GM21367 (cell line): ENCODE measurements around the gene LPIN3.

Experiments
- ATAC-seq: cut with Tn5 transposase; IDR thresholded peaks from one replicate; pipeline ENCODE4 v1.9.1; 2021; ENCODE audit not compliant: unreplicated experiment

The LPIN3 gene

DNA sequence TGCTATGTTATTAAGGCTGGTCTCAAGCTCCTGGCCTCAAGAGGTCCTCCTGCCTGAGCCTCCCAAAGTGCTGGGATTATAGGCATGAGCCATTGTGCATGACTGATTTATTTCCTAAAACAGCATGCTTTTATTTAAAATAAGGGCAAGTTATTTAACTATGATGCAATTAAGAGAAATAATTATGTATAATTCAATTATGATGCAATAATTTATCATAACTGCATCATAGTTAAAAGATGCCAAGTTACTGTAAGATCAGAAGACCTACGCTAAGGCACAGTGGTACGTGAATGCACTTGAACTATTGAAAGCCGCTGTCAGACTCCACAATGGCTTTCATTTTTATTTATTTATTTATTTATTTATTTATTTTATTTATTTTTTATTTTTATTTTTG is 50.3 kb downstream of the LPIN3 start:
- no peak for ATAC-seq

DNA sequence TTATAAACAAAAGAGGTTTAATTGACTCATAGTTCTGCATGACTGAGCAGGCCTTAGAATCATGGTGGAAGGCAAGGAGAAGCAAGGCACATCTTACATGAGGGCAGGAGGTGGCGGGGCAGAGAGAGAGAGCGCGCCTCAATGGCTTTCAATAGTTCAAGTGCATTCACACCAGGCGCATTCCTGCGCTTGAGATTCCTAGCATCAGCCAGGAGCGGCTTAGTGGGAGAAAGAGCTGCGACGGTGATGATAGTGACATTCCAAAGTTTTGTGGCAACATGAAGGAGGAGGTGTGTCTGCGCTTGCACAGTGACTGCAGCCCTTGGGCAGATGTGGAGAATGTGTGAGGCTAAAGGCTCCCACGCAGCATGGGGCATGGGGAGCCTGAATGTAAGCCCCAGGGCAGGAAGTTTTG is 51.0 kb downstream of the LPIN3 start:
- ATAC-seq = no peak

- ATAC-seq = no peak
Measured at GRCh38 chr20:41392295-41392694, 51.7 kb downstream of the LPIN3 start.

DNA sequence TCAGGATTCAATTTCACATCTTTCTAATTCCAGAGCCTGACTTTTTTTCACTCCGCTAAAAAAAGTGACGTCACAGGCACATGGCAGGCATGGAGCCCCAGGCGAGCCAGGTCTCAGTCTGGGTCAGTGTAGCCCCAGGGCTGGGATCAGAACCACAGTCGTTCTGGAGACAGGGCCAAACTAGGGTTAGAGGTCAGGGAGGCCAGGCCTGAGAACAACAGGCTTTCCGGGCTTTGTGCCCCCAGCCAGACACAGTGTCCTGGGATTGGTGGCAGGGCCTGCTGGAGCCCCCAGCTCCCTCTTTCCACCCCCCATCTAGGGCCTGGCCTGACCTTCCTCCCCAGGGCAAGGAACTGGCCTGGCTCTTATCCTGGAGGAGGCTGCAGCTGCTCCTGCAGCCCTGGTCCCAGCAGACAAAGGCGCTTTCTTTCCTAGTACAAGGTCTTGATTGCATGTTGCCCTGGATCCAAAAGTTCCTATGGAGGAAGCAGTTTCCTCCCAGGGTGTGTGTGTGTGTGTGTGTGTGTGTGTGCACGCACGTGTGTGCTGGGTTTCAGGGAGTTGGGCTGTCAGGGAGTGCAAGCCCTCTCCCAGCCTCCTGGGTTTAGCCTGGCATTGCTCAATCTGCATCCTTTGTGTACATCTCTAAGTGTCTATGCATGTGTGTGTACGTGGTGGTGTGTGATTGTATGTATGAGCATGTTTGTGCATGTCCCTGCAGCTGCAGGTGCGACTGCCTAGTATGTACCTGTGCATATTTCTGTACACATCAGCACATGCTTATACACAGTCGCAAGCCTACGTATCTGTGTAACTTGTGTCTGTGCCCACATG is 52.5 kb downstream of the LPIN3 start:
- no peak for ATAC-seq

GRCh38 chr20:41393705-41394066 is 53.1 kb downstream of the LPIN3 start:
- ATAC-seq = no peak

GRCh38 chr20:41394081-41394480 is 53.5 kb downstream of the LPIN3 start:
- no peak for ATAC-seq

GRCh38 chr20:41394931-41395666 is 54.5 kb downstream of the LPIN3 start:
- no peak for ATAC-seq

GRCh38 chr20:41395667-41396664 is 55.3 kb downstream of the LPIN3 start:
- ATAC-seq = no peak

- no peak for ATAC-seq
Measured at GRCh38 chr20:41398408-41398807, 57.8 kb downstream of the LPIN3 start.

DNA sequence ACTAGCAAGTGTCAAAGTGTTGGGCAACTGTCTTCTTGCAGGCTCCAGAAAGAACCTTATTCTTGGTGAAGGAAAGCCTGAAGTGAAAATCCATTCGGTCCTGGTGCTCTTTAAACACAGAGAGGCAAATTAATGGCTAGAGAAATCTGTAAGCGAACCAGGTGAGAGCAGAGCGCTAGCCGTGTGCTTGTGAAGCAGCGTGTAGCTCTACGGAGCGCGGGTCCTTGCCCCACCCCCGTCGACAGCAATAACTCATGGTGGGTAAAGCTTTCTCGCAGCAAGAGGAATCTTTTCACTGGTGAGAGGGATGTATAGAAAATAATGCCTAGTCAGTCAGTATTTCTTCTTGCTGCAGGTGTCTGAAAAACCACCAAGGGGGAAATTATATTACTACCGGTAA is 63.0 kb downstream of the LPIN3 start:
- no peak for ATAC-seq

- no peak for ATAC-seq
Measured at GRCh38 chr20:41405436-41405835, 64.8 kb downstream of the LPIN3 start.

DNA sequence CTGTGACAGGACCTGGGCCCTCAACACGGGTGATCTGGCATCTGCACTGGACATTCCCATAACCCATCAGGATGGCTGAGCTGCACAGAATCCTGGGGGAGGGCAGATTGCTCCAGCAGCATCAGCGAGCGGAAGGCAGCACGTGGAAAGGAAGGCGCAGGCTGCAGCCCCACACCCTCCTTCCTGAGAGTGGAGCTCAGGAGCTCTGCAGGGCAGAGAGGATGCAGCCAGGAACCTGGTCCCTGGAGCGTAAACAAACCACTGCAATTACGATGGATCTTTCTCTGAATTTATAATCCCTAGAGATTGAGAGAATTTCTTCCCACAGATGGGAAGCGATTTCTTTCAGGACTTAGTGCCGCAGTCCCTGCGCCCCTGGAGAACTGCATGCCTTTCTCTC is 65.7 kb downstream of the LPIN3 start:
- no peak for ATAC-seq

GRCh38 chr20:41406896-41407444 is 66.3 kb downstream of the LPIN3 start:
- no peak for ATAC-seq

- no peak for ATAC-seq
Measured at GRCh38 chr20:41407607-41408006, 67.0 kb downstream of the LPIN3 start.

GRCh38 chr20:41408156-41408794 is 67.7 kb downstream of the LPIN3 start:
- peak; percentile 72 for ATAC-seq

- no peak for ATAC-seq
Measured at GRCh38 chr20:41408986-41409385, 68.4 kb downstream of the LPIN3 start.
